ENCODE measurements around the gene GMDS. TPM values are rescaled to one million over a fixed set of nuclear protein-coding genes. Genes with fewer than 3 reads are reported as not detected.

GMDS gene
- total and polyA plus RNA-seq, 2 of the 4 experiments (the other 2 are of a cell fraction), result 7.3 to 21.9 TPM

- dilution Hi-C loops (cut with HindIII; ENCODE audit: low sequenced_read_pairs, unreplicated experiment) (no loop called here), in situ Hi-C loops (cut with MboI; ENCODE audit: low sequenced_read_pairs) (loop anchor here (5.0 to 10.0 kb wide), 4 partner anchors 510 to 1160 kb away; partner anchors contain the start of gene MYLK4), intact Hi-C loops (cut with micrococcal nuclease) (loop anchor here (5.0 kb wide), 1 partner anchor 1393 kb away; no protein-coding TSS in a partner anchor)
- ChIA-PET CTCF (no interaction called here), POLR2A (ENCODE audit: unreplicated experiment) (no interaction called here)
- Histone ChIP-seq H2AFZ (replicated peaks; ENCODE audit: low read length, poor library complexity) (no peak overlapping the region), H3K4me2 (ENCODE audit: low read depth, low read length) (no peak overlapping the region), H3K9me1 (ENCODE audit: insufficient read depth, low read length) (no peaks in the 10 kb centered on the region), H3K4ac (ENCODE audit: low read depth, low read length) (no peak overlapping the region), H3K23ac (ENCODE audit: low read depth, low read length) (no peak overlapping the region), H4K8ac (ENCODE audit: low read depth in 2 of 2, low read length in 2 of 2) (no peak overlapping the region), H3K79me1 (ENCODE audit: low read depth in 1 of 2, low read length in 2 of 2) (no peaks in the 10 kb centered on the region), H4K91ac (ENCODE audit: insufficient read depth, low read depth, low read length) (no peak overlapping the region), H2BK5ac (ENCODE audit: low read depth, low read length, poor library complexity, severe bottlenecking) (no peak overlapping the region), H2BK120ac (ENCODE audit: low read depth, low read length) (no peak overlapping the region), H3K14ac (replicated peaks; ENCODE audit: low read depth, low read length) (no peak overlapping the region), H4K20me1 (ENCODE audit: insufficient read depth, low read length) (no peaks in the 10 kb centered on the region), H2AK9ac (replicated peaks; ENCODE audit: low read depth, low read length, poor library complexity) (no peak overlapping the region), H3K36me3 (ENCODE audit: control insufficient read depth, insufficient read depth, low read length) (no peaks in the 10 kb centered on the region), H3K4me1 (ENCODE audit: control insufficient read depth, insufficient read depth, low read length) (peaks cover 11% of the 10 kb centered on the region), H4K5ac (ENCODE audit: low read depth, low read length) (no peak overlapping the region), H2BK20ac (ENCODE audit: low read depth, low read length) (no peak overlapping the region), H3K56ac (ENCODE audit: extremely low read depth, insufficient read depth, low read length) (no peak overlapping the region), H2BK15ac (ENCODE audit: low read depth, low read length) (no peak overlapping the region), H3K9me3 (ENCODE audit: control insufficient read depth, insufficient read depth, low read length) (peaks cover 3% of the 10 kb centered on the region), H3K4me3 (ENCODE audit: insufficient read depth, low read depth, low read length) (no peak overlapping the region), H3K27me3 (ENCODE audit: control insufficient read depth, insufficient read depth, low read length) (peaks cover 28% of the 10 kb centered on the region), H3K27ac (ENCODE audit: insufficient read depth, low read length) (no peak overlapping the region), H2AK5ac (ENCODE audit: low read depth, low read length) (no peak overlapping the region), H3K18ac (ENCODE audit: low read depth, low read length) (no peak overlapping the region), H3K9ac (ENCODE audit: low read depth, low read length) (no peak overlapping the region)
- ATAC-seq (ENCODE audit: low read depth), result no peak
- DNase-seq, result no peak
- WGBS, 2 experiments (ENCODE audit: extremely low coverage in 2 of 2, insufficient read length in 1 of 2), result 92% methylated on average over 12 of the region's 33 CpGs; no CpG with 5 or more reads in 1 of the 2 experiments
- no peak for TF ChIP-seq RAD21 (IDR thresholded peaks at IDR 0.05; ENCODE audit: low read length)
- TF ChIP-seq MAZ (IDR thresholded peaks at IDR 0.05; ENCODE audit: borderline replicate concordance, low read depth, low read length), result no peak
- TF ChIP-seq RCOR1 (IDR thresholded peaks at IDR 0.05; ENCODE audit: insufficient replicate concordance, low read length), result no peak
- no peak for TF ChIP-seq ELK1 (IDR thresholded peaks at IDR 0.05; ENCODE audit: borderline replicate concordance, low read depth, low read length)
- TF ChIP-seq CTCF (conservative IDR thresholded peaks at IDR 0.05; ENCODE audit: low read depth, low read length), result no peak
- no TSS peak for BruUV-seq (replicated peaks)
Observed at GRCh38 chr6:1594445-1595200, 650.8 kb downstream of the GMDS start.
